LNCaP clone FGC (cell line): ENCODE measurements around the gene SPRN.

Experiments used
- DNase-seq: peaks from one replicate; pipeline ENCODE4 v3.0.0-alpha.2; 2011; ENCODE audit warnings: low read depth
- H3K4me3 ChIP-seq: 2 replicates; pipeline ENCODE4 v1.5.1; 2011; ENCODE audit warnings: mild to moderate bottlenecking, low read depth, low read length, control low read depth
- CTCF ChIP-seq: IDR thresholded peaks from 2 replicates; pipeline ENCODE4 v1.5.1; 2012; ENCODE audit warnings: mild to moderate bottlenecking; ENCODE audit not compliant: control insufficient read depth, insufficient read depth; ENCODE audit errors: extremely low read depth

SPRN gene

DNA sequence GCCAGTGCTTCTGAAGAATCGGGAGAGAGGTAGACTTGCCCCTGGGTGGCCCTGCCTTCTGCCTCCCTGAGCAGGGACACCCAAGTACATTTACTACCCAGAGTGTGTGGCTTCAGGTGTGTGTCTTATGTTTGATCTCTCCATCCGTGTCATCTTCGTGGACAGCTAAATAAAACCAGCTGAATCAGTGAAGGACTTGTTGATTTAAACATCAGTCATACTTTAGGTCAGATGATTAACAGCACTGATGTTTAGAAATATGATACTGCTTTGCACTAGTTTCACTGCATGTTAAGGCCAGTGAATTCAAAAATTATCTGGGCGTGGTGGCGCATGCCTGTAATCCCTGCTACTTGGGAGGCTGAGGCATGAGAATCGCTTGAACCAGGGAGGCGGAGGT is 26.5 kb downstream of the SPRN start:
- no peak for TF ChIP-seq CTCF
- DNase-seq, result no peak

DNA sequence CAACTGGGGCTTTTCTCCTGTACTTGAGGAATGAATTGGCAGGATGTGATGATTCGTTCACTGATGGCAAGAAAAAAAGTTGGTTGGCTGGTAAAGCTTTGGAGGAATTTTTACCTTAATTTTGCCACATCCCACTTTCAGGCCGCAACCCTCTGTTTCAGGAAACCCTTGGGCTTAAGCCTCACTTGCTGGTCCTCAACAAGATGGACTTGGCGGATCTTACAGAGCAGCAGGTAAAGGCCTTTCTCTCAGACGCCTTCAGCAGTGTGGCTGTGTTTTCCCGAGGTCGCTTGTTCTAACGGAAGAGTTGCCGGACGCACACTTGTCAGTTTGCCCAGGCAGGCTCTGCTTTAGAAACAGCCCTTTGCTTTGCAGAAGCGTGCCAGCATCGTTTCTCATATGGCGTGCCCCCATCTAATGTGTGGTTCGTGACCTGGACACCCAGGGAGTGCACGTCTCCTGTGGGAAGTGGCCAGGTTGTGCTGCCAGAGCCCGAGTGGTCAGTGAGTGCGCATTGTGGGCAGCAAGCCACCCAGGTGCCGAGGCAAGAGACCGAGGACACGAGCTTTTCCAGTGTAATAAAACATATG is 28.3 kb downstream of the SPRN start:
- H3K4me3 ChIP-seq, result no peak overlapping the region
- no peak for DNase-seq
- no peak for TF ChIP-seq CTCF

More for the DNA sequence above, 26.5 kb downstream of the SPRN start:
- no peak overlapping the region for H3K4me3 ChIP-seq

GRCh38 chr10:133394801-133395221 is 29.6 kb downstream of the SPRN start:
- peak overlapping the region; percentile 89 for H3K4me3 ChIP-seq
- no peak for TF ChIP-seq CTCF
- no peak for DNase-seq

GRCh38 chr10:133394064-133394663 is 30.3 kb downstream of the SPRN start, which contains the start of gene MTG1:
Gene MTG1 (plus strand): TSS chr10:133394157. CDS start chr10:133394221, 64 bp downstream.
- peak within 1 kb of the TSS; percentile 89 for H3K4me3 ChIP-seq
- DNase-seq, result peak; percentile 74
- TF ChIP-seq CTCF, result 0 out of 2 replicates have a peak, but pooled peaks have one; percentile 20

DNA sequence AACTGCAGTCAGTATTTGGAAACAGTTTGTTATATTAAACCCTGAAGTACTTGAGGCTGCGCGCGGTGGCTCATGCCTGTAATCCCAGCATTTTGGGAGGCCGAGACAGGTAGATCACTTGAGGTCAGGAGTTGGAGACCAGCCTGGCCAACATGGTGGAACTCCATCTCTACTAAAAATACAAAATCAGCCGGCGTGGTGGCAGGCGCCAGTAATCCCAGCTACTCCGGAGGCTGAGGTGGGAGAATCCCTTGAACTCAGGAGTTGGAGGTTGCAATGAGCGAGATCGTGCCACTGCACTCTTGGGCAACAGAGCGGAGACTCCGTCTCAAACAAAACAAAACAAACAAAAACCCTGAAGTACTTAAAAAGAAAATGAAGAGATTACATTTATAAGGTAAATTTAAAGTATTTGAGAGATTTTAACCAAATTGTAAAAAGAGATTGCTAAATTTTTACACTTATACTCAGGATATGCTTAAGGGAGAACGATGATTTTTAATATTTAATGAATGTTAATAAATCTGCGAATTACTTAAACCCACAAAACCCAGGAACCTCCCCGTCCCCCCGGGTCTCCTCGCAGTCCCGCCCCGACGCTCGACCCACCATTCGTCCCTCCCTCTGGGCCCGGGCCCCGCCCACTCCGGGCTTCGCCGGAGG is 30.9 kb downstream of the SPRN start:
- DNase-seq, result no peak
- H3K4me3 ChIP-seq, result peak overlapping the region; percentile 89
- no peak for TF ChIP-seq CTCF

GRCh38 chr10:133391761-133392518 is 32.5 kb downstream of the SPRN start:
- no peak for TF ChIP-seq CTCF
- H3K4me3 ChIP-seq, result no peak overlapping the region
- DNase-seq, result no peak
